Ovary (tissue), 9 donors: Measurements from ENCODE around the gene FAM53B. TPM values are rescaled to one million over a fixed set of nuclear protein-coding genes. Genes with fewer than 3 reads are reported as not detected.
A peak's percentile ranks its signal among the peaks of the same experiment; 100 is the strongest.

Source experiments
- DNase-seq, 5 donors: peaks; one replicate each; pipeline ENCODE4 v3.0.0-alpha.2; 2019 to 2020
- H3K27ac ChIP-seq, 2 donors: fragments of 200-600 bp; one replicate each; pipeline versions ENCODE4 v1.5.1 to v1.8.0; 2019 to 2022
- H3K27me3 ChIP-seq: fragments of 200-600 bp; one replicate; pipeline ENCODE4 v1.8.0; 2022
- H3K36me3 ChIP-seq: fragments of 200-600 bp; sonication (generic); one replicate; pipeline ENCODE4 v1.5.1; 2019
- H3K4me1 ChIP-seq: one replicate; pipeline ENCODE4 v1.8.1; 2013; ENCODE audit warnings: mild to moderate bottlenecking, moderate library complexity; ENCODE audit not compliant: insufficient read depth
- H3K4me3 ChIP-seq: fragments of 200-600 bp; sonication (generic); one replicate; pipeline ENCODE4 v1.5.1; 2017
- H3K9me3 ChIP-seq, 2 donors: fragments of 200-600 bp in 1 of 2; sonication (generic) in 1 of 2; one replicate each; pipeline versions ENCODE4 v1.5.1 to v1.8.1; 2013 to 2019; ENCODE audit warnings: mild to moderate bottlenecking in 1 of 2, moderate library complexity in 1 of 2
- CTCF ChIP-seq, 3 donors: fragments of 450-650 bp in 2 of 3; fragments of 200-600 bp in 1 of 3; IDR thresholded peaks; one replicate each; pipeline versions ENCODE4 v1.5.1 to v1.8.0; 2016 to 2022; ENCODE audit warnings: antibody characterized with exemption in 3 of 3, mild to moderate bottlenecking in 1 of 3
- EP300 ChIP-seq: sonication (generic); formaldehyde crosslinking; IDR thresholded peaks from one replicate; pipeline ENCODE4 v1.6.1; 2017; ENCODE audit warnings: antibody characterized with exemption
- POLR2A ChIP-seq: fragments of 450-650 bp; IDR thresholded peaks from one replicate; pipeline ENCODE4 v1.6.1; 2017; ENCODE audit warnings: antibody characterized with exemption, mild to moderate bottlenecking, moderate library complexity
- WGBS, 3 donors: extraction: QIAGEN DNeasy Blood & Tissue Kit in 1 of 3; methylation state at CpG; one replicate each; pipeline versions ENCODE4 v1.1.5 to v1.1.7; 2013 to 2017; 5-methylcytosine and 5-hydroxymethylcytosine counted together
- intact Hi-C, 4 donors: fragments of 100-400 bp; cut with DNase I; formaldehyde crosslinking; loops; one replicate each; pipeline versions ENCODE4 v1.11.0 to v1.15.1; 2022 to 2023
- polyA plus RNA-seq, 2 donors: library from polyadenylated mRNA; stranded (reverse); fragments of 200-250 nt in 1 of 2; fragments of 350-450 nt in 1 of 2; fragmentation: Illumina TruSeq in 1 of 2; extraction: RNeasy Lipid Tissue Mini Kit (QIAGEN cat#74804) in 1 of 2; gene quantifications; one replicate each; pipeline ENCODE4 v1.2.3, GENCODE V29; 2013 to 2014
- total RNA-seq, 7 donors: library from RNA; depleted of rRNA in 2 of 7; stranded (reverse); fragments of >200 nt in 2 of 7; fragmentation: NEBNext Ultra II Directional in 3 of 7; extraction: Animal tissue kit (Norgen Biotek cat#: 25700) in 3 of 7; gene quantifications; one replicate each; pipeline versions ENCODE4 v1.1.0 to v1.2.4, GENCODE V29; 2016 to 2023
- donor health status: DM: no; HTN: no; CAD: no; lungs with moderate emphysema.
- donor health status: DM: no; HTN: no; CAD: no.
- donor health status: Bipolar disorder and iron deficiency.
- donor health status: DM: yes; HTN: yes; CAD: no.
- donor health status: DM: no; HTN: no; CAD: no.
- donor health status: DM: yes; HTN: yes; CAD: no.

The FAM53B gene
- total and polyA plus RNA-seq, 9 donors, result 9.7 to 77.6 (median 45.5) TPM

- DNase-seq, result no peak
- no peaks in the 10 kb centered on the region for H3K9me3 ChIP-seq
- 85 to 97% (median 91%) methylated on average over 6 of the region's 6 CpGs for WGBS, 3 donors
- H3K4me3 ChIP-seq, result no peak overlapping the region
- H3K36me3 ChIP-seq, result no peaks in the 10 kb centered on the region
- no peak overlapping the region for H3K27ac ChIP-seq
- peaks cover 30% of the 10 kb centered on the region for H3K4me1 ChIP-seq
- TF ChIP-seq POLR2A (no peak), EP300 (no peak)
- no peaks in the 10 kb centered on the region for H3K27me3 ChIP-seq
- intact Hi-C loops, result loop anchor here in 1 of 4 donors (5.0 kb wide), 1 partner anchor 103 kb away; the partner anchor contains the start of gene FAM53B
Observed at GRCh38 chr10:124639206-124639605, 105.0 kb downstream of the FAM53B start.

- H3K4me1 ChIP-seq, result peaks cover 32% of the 10 kb centered on the region
- DNase-seq, result no peak
- TF ChIP-seq CTCF (IDR thresholded peaks at IDR 0.05), result no peak
- no peak for TF ChIP-seq POLR2A
- no peak for TF ChIP-seq EP300
- H3K36me3 ChIP-seq, result no peaks in the 10 kb centered on the region
- H3K4me3 ChIP-seq, result no peak overlapping the region
- H3K9me3 ChIP-seq, result no peaks in the 10 kb centered on the region
- H3K27me3 ChIP-seq, result no peaks in the 10 kb centered on the region
- WGBS, 3 donors, result 96 to 99% (median 98%) methylated on average over 8 of the region's 8 CpGs
- H3K27ac ChIP-seq, result peak overlapping the region in 1 of 2 donors; percentile 51
- intact Hi-C loops, result loop anchor here in 1 of 4 donors (5.0 kb wide), 1 partner anchor 105 kb away; the partner anchor contains the start of gene FAM53B
Observed at GRCh38 chr10:124637746-124638145, 106.4 kb downstream of the FAM53B start.

- no peak for DNase-seq
- H3K36me3 ChIP-seq, result no peaks in the 10 kb centered on the region
- peak overlapping the region; percentile 44 to 51 for H3K27ac ChIP-seq
- H3K9me3 ChIP-seq, result no peaks in the 10 kb centered on the region
- intact Hi-C loops, result loop anchor here in 1 of 4 donors (5.0 kb wide), 1 partner anchor 105 kb away; the partner anchor contains the start of gene FAM53B
- WGBS, 3 donors, result 94 to 96% (median 95%) methylated on average over 9 to 14 of the region's 14 CpGs
- H3K27me3 ChIP-seq, result no peaks in the 10 kb centered on the region
- no peak overlapping the region for H3K4me3 ChIP-seq
- peaks cover 38% of the 10 kb centered on the region for H3K4me1 ChIP-seq
- TF ChIP-seq POLR2A (no peak), EP300 (no peak), CTCF (IDR thresholded peaks at IDR 0.05) (no peak)
Observed at GRCh38 chr10:124637091-124637700, 107.0 kb downstream of the FAM53B start.

GRCh38 chr10:124636271-124636995 lies 107.7 kb downstream of the FAM53B start:
- intact Hi-C loops, result loop anchor here in 1 of 4 donors (5.0 kb wide), 1 partner anchor 106 kb away; the partner anchor contains the start of gene FAM53B
- H3K4me1 ChIP-seq, result peaks cover 44% of the 10 kb centered on the region
- no peaks in the 10 kb centered on the region for H3K9me3 ChIP-seq
- TF ChIP-seq CTCF (IDR thresholded peaks at IDR 0.05) (no peak), POLR2A (no peak), EP300 (no peak)
- no peaks in the 10 kb centered on the region for H3K36me3 ChIP-seq
- H3K27me3 ChIP-seq, result no peaks in the 10 kb centered on the region
- peak overlapping the region; percentile 44 to 51 for H3K27ac ChIP-seq
- DNase-seq, result no peak
- WGBS, 3 donors, result 57 to 70% (median 60%) methylated on average over 19 of the region's 19 CpGs
- H3K4me3 ChIP-seq, result no peak overlapping the region
